Stimulated activated CD8-positive, alpha-beta memory T cell treated with anti-CD3 and anti-CD28 coated beads, Interleukin-15, amount 100 ng/mL, for 4 hours (primary cell): ENCODE data around the gene SETD7.

Experiments
- DNase-seq, 2 donors: peaks; one replicate each; pipeline ENCODE4 v3.0.0-alpha.2; 2020; ENCODE audit warnings: low read depth in 2 of 2

SETD7 gene

GRCh38 chr4:139509727-139510410 lies 46.1 kb downstream of the SETD7 start:
- DNase-seq = no peak

DNA sequence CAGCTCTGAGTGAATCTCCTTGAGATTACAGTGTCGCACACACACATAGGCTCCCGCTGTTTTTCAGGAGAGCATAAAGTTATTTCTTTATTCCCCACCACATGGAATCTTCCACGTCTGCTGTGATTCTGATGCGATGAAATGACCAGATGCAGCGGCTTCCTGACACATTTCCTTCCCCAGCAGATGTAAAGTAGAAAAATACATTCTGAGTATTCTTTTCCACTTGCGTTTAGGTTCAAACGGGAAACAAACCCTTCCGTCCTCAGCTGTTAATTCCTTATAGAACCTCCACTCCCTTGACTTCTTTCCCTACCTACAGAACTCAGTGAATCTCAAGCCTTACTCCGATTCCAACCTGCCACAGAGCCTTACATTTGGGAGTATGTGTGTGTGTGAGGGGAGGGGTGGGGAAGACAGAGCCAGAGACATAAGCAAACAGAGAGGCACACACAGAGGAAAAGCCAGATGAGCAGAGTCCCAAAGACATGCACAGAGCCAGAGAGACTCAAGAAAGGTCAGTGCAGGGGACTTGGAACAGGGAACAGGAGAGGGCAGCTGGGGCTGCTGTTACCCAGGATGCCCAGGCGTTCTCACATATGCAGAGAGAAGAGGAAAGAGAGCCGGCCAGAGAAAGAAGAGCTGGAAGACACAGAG lies 47.3 kb downstream of the SETD7 start:
- DNase-seq = no peak

DNA sequence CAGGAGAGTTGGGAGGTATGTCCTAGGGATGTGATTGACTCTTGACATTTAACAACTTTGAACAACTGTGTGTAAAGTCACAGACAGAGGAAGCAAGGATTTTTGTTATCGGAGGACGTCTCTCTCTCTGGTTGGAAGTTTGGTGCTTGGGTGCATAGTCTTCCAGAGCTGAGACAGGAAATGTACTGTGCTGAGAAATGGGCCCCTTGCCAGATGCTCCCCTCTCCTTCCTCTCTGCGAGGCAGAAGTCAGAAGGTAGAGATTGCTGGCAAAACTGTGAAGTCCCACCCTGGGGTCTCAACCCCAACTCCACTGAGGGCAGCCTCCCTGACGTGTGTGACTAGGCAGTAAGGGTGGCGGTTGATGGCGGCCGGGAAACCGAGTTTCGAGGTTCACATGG lies 49.2 kb downstream of the SETD7 start:
- no peak for DNase-seq

DNA sequence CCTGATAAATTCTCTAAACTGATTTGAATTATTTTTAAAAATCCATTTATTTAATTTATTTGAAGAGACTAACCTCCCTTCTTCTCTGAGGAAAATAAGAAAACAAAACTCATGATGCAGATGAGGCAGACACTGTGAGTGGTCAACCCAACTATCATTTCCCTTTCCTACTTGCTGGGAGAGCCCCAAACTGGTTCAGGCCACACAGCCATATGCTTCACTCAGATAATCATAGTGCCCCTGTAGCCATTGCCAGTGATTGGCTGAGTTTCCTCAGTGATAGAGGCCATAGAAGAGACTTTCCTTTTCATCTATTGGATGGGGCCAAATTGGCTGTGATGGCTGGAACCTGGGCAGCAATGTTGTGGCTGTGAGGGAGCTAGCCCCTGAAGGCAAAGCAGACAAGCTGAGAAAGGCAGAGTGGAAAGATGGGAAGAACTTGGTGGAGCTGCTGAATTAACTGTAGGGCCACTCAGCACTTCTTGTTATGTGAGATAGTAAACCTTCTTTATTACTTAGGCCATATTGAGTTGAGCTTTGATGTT lies 52.3 kb downstream of the SETD7 start:
- no peak for DNase-seq

DNA sequence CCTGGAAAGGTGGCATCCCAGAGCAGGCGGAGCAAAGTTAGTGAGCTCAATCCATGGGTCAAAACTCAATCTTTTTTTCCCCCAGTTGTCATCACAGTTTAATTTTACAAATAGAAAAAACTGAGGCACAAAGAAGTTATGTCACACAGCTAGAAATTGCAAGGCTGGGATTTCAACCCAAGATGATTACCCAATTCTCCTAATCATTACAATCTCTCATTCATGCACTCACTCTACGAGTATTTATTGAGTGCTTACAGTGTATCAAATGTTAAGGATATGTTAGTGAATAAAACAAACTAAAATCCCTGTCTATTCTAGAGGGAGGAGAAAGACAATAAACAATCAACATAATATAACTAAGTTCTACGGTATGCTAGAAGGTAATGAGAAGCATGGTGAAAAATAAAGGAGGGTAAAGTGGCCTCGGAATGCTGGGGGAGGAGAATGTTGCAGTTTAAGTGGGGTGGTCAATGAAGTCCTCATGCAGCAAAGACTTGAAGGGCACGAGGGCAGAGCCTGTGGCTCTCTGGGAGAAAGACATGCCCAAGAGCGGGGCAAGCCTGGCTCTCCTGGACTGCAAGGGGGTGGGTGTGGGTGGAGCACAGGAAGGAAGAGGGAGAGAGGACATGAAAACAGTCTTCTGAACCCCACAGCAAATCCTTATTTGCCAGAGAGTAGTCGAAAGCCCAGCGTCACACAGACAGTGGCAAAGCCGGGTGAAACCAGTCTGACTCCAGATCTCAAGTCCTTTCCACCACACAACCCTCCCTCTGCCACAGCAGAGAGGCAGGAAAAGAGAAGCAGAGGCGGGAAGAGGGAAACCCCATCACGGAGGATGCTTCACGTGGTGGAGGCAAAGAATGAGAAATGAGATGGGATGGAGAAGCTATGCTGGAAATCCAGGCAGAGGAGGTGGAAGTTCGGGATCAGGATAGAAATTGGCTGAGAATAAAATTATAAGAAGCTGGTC lies 53.8 kb downstream of the SETD7 start:
- no peak for DNase-seq

DNA sequence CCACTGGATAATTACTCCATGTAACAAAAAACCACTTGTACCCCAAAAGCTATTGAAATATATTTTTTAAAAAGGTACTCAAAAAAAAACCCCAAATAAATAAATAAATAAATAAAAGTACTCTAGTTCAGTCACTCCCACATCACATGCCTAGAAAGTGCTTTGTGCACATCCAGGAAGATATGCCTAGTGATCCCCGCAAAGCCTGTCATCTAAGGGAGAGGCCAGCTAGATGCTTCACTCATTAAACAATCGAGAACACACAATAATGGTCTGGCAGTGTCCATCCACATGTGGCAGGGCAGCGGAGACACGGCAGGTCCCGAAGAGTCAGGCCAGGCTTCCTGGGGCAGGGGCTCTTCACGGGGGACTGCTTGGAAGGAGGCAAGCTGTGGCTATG lies 54.5 kb downstream of the SETD7 start:
- DNase-seq = no peak

DNA sequence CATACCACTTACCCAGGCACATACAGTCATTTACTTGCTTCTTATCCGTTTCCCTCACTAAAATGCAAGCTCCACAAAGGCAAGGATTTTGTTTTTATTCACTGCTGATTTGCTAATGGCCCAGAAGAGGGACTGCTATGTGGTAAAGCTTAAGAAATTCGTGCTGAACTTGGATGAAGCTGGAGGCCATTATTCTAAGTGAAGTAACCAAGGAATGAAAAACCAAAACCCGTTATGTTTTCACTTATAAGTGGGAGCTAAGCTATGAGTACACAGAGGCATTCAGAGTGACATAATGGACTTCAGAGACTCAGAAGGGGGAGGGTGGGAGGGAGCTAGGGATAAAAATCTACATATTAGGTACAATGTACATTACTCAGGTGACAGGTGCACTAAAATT lies 54.9 kb downstream of the SETD7 start:
- no peak for DNase-seq

GRCh38 chr4:139499186-139499585 lies 56.8 kb downstream of the SETD7 start:
- no peak for DNase-seq

DNA sequence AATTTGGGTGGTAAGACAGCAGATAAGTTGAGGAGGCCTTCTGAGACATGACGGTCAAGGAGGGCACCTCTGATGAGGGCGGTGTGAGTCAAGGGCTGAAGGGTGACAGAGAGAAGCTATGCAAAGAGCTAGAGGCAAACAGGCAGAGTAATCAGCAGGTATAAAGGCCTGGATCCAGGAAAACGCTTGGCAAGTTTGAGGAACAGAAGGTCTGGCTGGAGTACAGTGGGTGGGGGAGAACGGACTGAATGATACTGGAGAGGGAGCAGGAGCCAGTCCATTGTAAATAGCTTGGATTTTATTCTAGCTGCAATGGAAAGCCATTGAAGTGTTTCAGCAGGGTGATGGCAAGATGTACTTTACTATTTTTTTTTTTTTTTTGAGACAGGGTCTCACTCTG lies 62.8 kb downstream of the SETD7 start:
- DNase-seq = no peak

DNA sequence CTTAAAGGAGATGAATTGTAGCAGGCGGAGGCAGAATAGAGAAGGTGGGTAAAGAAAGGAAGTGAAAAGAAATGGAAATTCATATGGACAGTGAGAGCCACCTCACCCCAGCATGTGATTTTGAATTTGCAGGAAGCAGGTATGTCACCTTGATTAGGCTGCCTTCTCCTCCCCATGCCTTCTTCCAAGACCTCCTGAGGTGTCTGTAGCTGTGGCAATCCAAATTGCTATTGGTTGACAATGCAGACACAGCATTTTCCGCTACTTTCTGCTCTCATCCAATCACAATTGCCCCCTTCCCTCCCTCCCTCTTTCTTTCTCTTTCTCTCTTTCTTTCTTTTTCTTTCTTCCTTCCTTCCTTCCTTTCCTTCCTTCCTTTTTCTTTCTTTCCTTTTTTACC lies 63.6 kb downstream of the SETD7 start:
- no peak for DNase-seq

GRCh38 chr4:139489638-139490037 lies 66.4 kb downstream of the SETD7 start:
- no peak for DNase-seq

DNA sequence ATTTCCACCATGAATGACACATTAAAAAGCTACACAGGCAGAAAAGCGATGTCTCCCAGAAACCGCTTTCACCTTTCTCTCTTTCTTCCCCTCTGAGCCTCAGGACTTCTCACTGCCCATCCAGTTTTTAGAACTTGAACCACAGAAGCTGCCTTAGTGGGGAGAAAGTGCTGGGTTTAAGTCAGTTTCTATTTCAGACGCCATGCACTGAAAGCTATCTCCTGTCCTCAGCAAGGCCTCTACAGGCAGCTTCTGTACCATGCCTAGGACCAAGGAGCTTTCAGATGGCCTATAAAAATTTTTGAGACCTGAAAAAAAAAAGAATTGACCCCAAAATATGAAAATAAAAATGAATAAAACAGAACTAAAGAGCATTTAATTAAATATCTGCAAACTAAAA lies 67.6 kb downstream of the SETD7 start:
- no peak for DNase-seq

DNA sequence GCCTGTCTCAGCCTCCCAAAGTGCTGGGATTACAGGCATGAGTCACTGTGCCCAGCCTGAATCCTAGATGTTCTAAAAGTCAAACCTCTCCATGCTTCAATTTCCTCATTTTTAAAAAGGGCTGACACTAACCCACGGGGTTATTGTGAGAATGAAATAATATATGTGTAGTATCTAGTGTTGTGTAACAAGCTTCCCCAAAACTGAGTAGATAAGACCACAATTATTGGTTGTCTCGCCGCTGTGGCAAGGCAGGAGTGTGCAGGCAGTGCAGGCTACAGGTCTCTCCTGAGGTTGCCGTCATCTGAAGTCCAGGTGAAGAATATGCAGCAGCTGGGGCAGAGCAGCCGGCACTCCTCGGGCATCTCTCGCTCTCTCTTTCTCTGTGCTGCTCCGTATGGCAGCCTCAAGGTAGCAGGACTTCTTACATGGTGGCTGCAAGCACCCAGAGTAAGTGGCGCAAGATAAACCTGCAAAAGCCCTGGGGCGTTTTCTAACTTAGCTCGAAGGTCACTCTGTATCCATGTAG lies 71.2 kb downstream of the SETD7 start:
- no peak for DNase-seq

- no peak for DNase-seq
These were observed 73.0 kb downstream of the SETD7 start for GRCh38 chr4:139483000-139483399.

DNA sequence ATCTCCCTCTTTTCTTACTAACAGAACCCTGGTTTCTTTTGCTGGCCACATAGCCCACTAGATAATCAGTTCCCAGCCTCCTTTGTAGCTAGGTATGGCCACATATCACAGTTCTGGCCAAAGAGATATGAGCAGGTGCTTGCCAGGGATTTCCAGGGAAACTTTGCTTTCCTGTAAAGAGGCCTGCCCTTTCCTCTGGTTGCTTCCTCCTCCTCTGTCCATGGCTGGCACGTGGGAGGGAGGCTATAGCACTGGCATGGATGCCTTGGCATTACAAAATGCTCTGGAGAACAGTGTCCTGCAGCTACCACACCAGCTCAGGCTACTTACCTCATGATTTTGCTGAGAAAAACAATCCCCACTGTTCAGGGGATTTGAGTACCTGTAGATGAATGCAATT lies 74.6 kb downstream of the SETD7 start:
- DNase-seq = no peak

- DNase-seq = no peak
These were observed 79.7 kb downstream of the SETD7 start for GRCh38 chr4:139476363-139476762.

GRCh38 chr4:139472852-139473251 lies 83.2 kb downstream of the SETD7 start:
- no peak for DNase-seq

- DNase-seq = no peak
These were observed 84.9 kb downstream of the SETD7 start for GRCh38 chr4:139470997-139471665.

GRCh38 chr4:139470295-139470694 lies 85.7 kb downstream of the SETD7 start:
- DNase-seq = no peak

GRCh38 chr4:139469869-139470268 lies 86.2 kb downstream of the SETD7 start:
- no peak for DNase-seq

GRCh38 chr4:139469216-139469615 lies 86.8 kb downstream of the SETD7 start:
- no peak for DNase-seq
